B cell (primary cell): ENCODE data around the gene SIL1.

Experiments used
- CTCF ChIP-seq: fragments of 200-600 bp; IDR thresholded peaks from one replicate; pipeline ENCODE4 v1.8.0; 2022; ENCODE audit warnings: antibody characterized with exemption, mild to moderate bottlenecking
- EZH2 ChIP-seq: IDR thresholded peaks from 2 replicates; pipeline ENCODE4 v1.6.1; 2012; ENCODE audit warnings: borderline replicate concordance, low read depth, mild to moderate bottlenecking, moderate library complexity, low read length; ENCODE audit not compliant: insufficient read depth, poor library complexity, severe bottlenecking

DNA sequence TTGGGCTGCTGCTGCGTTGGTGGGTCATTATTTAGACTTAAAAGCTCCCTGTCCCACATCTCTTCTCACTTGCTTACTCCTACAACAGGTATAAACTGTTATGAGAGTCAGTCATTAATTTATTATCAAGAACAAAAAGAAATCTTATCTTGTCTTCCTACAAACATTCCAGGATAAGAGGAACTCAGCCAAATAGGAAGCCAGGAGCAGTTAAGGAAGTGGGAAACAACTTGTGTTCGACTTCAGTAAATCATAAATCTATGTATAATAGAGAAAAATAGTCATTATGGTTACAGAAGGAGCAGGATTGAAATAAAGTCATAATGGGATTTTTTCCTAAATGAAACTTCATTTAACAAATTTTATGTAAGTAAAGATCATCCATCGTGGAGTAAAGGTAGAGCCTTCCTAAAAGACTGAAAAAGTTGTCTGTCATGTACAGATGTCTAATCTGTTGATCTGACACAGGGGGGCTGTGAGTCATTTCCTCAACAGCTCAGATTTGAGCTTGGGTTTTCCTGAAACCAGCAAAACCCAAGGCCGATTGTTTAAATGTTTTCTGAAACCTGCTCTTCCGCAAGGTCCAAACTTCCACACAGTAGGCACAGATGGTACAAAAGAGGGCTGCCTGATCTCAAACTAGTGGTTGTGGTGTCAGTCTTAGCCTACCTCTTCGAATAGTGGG, 297.7 kb downstream of the SIL1 start:
- TF ChIP-seq CTCF (no peak), EZH2 (no peak)
